ENCODE measurements around the gene OSTC.
A peak's percentile ranks its signal among the peaks of the same experiment; 100 is the strongest.

DNA sequence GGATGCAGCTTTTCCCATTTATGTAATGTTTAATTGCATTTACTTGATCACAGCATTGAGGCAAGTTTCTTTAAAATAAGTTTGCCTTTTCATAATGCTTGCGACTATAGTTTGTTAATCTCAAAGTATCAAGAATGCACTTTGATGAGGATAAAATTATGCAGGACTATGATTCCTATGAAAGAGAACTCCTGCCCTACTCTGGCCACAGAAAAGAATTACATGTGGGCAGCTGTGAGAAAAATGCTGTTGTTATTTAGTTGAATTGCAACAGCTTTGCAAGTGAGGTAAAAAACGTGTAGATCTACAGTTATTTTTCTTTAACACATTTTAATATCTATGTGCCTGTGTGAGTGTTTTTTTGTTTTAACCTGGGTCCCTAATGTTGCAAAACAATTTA, 12.5 kb upstream of the OSTC start:
- TF ChIP-seq RCOR1 (IDR thresholded peaks at IDR 0.05; ENCODE audit: low read length) (no peak), GABPA (IDR thresholded peaks at IDR 0.05; ENCODE audit: low read depth) (no peak), POLR2AphosphoS5 (IDR thresholded peaks at IDR 0.05; ENCODE audit: low read depth, low read length) (no peak), TAF1 (IDR thresholded peaks at IDR 0.05; ENCODE audit: borderline replicate concordance, low read depth, low read length) (no peak), TCF12 (IDR thresholded peaks at IDR 0.05) (no peak), NRF1 (IDR thresholded peaks at IDR 0.05; ENCODE audit: low read depth, low read length) (no peak), GATA2 (CRISPR knock-in tag; IDR thresholded peaks at IDR 0.05) (no peak), EP300 (IDR thresholded peaks at IDR 0.05; ENCODE audit: borderline replicate concordance in 1 of 2, low read depth in 1 of 2, low read length in 1 of 2) (no peak), SMC3 (IDR thresholded peaks at IDR 0.05; ENCODE audit: low read depth, low read length) (peak; percentile 14; the same call in 1 of the 2 replicates), ELF1 (IDR thresholded peaks at IDR 0.05) (no peak)
- TF ChIP-seq, protein P1, sequence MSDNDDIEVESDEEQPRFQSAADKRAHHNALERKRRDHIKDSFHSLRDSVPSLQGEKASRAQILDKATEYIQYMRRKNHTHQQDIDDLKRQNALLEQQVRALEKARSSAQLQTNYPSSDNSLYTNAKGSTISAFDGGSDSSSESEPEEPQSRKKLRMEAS (IDR thresholded peaks at IDR 0.05; ENCODE audit: low read depth), result no peak
- TF ChIP-seq, protein P2, sequence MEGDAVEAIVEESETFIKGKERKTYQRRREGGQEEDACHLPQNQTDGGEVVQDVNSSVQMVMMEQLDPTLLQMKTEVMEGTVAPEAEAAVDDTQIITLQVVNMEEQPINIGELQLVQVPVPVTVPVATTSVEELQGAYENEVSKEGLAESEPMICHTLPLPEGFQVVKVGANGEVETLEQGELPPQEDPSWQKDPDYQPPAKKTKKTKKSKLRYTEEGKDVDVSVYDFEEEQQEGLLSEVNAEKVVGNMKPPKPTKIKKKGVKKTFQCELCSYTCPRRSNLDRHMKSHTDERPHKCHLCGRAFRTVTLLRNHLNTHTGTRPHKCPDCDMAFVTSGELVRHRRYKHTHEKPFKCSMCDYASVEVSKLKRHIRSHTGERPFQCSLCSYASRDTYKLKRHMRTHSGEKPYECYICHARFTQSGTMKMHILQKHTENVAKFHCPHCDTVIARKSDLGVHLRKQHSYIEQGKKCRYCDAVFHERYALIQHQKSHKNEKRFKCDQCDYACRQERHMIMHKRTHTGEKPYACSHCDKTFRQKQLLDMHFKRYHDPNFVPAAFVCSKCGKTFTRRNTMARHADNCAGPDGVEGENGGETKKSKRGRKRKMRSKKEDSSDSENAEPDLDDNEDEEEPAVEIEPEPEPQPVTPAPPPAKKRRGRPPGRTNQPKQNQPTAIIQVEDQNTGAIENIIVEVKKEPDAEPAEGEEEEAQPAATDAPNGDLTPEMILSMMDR (IDR thresholded peaks at IDR 0.05), result peak; percentile 48
- TF ChIP-seq, protein P3, sequence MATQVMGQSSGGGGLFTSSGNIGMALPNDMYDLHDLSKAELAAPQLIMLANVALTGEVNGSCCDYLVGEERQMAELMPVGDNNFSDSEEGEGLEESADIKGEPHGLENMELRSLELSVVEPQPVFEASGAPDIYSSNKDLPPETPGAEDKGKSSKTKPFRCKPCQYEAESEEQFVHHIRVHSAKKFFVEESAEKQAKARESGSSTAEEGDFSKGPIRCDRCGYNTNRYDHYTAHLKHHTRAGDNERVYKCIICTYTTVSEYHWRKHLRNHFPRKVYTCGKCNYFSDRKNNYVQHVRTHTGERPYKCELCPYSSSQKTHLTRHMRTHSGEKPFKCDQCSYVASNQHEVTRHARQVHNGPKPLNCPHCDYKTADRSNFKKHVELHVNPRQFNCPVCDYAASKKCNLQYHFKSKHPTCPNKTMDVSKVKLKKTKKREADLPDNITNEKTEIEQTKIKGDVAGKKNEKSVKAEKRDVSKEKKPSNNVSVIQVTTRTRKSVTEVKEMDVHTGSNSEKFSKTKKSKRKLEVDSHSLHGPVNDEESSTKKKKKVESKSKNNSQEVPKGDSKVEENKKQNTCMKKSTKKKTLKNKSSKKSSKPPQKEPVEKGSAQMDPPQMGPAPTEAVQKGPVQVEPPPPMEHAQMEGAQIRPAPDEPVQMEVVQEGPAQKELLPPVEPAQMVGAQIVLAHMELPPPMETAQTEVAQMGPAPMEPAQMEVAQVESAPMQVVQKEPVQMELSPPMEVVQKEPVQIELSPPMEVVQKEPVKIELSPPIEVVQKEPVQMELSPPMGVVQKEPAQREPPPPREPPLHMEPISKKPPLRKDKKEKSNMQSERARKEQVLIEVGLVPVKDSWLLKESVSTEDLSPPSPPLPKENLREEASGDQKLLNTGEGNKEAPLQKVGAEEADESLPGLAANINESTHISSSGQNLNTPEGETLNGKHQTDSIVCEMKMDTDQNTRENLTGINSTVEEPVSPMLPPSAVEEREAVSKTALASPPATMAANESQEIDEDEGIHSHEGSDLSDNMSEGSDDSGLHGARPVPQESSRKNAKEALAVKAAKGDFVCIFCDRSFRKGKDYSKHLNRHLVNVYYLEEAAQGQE (IDR thresholded peaks at IDR 0.05; ENCODE audit: low read depth, low read length), result no peak

Measured in SK-N-SH (cell line).